ENCODE measurements around the gene ESRRA. TPM values are rescaled to one million over a fixed set of nuclear protein-coding genes. Genes with fewer than 3 reads are reported as not detected.

ESRRA gene
- total and polyA plus RNA-seq, 2 of the 13 experiments (the other 11 are each of a cell fraction or from before 2014, with no cell fraction given) = 18.1 to 36.3 TPM

- TF ChIP-seq ZNF891 (CRISPR knock-in tag; IDR thresholded peaks at IDR 0.05) (no peak), ZNF335 (CRISPR knock-in tag; IDR thresholded peaks at IDR 0.05) (0 out of 2 replicates have a peak, but pooled peaks have one; percentile 38), MNT (IDR thresholded peaks at IDR 0.05) (peak; percentile 90), THAP9 (CRISPR knock-in tag; IDR thresholded peaks at IDR 0.05; ENCODE audit: borderline replicate concordance) (no peak), ZNF10 (CRISPR knock-in tag; IDR thresholded peaks at IDR 0.05; ENCODE audit: borderline replicate concordance, low read depth) (no peak), PATZ1 (CRISPR knock-in tag; IDR thresholded peaks at IDR 0.05) (peak; percentile 51; the same call in 1 of the 2 replicates), FOSL2 (CRISPR knock-in tag; IDR thresholded peaks at IDR 0.05) (peak; percentile 64; the same call in 1 of the 2 replicates), MXD3 (CRISPR knock-in tag; IDR thresholded peaks at IDR 0.05) (peak; percentile 58; the same call in 1 of the 2 replicates), BCL6 (CRISPR knock-in tag; IDR thresholded peaks at IDR 0.05) (0 out of 2 replicates have a peak, but pooled peaks have one; percentile 23), RXRB (CRISPR knock-in tag; IDR thresholded peaks at IDR 0.05; ENCODE audit: borderline replicate concordance) (peak; percentile 38; the same call in 1 of the 2 replicates), MAZ (IDR thresholded peaks at IDR 0.05; ENCODE audit: borderline replicate concordance, low read depth, low read length) (no peak), MAZ (CRISPR knock-in tag; IDR thresholded peaks at IDR 0.05; ENCODE audit: low read depth) (0 out of 2 replicates have a peak, but pooled peaks have one; percentile 39), ZFAT (CRISPR knock-in tag; conservative IDR thresholded peaks at IDR 0.05) (no peak), ATF7 (IDR thresholded peaks at IDR 0.05) (0 out of 2 replicates have a peak, but pooled peaks have one; percentile 19), ATF7 (CRISPR knock-in tag; IDR thresholded peaks at IDR 0.05) (no peak), ELF3 (CRISPR knock-in tag; IDR thresholded peaks at IDR 0.05) (0 out of 2 replicates have a peak, but pooled peaks have one; percentile 44), HNRNPL (IDR thresholded peaks at IDR 0.05; ENCODE audit: low read depth, low read length) (peak; percentile 85; the same call in 1 of the 2 replicates), MYC (CRISPR knock-in tag; IDR thresholded peaks at IDR 0.05; ENCODE audit: borderline replicate concordance) (no peak), IRF2 (CRISPR knock-in tag; IDR thresholded peaks at IDR 0.05) (no peak)
Observed at GRCh38 chr11:64331569-64332371, 26.4 kb downstream of the ESRRA start (continued).
